Transverse colon (tissue), 4 donors: ENCODE measurements around the gene ORMDL2. TPM values are rescaled to one million over a fixed set of nuclear protein-coding genes. Genes with fewer than 3 reads are reported as not detected.

ENCODE experiments used
- DNase-seq: peaks from one replicate; pipeline ENCODE4 v3.0.0-alpha.2; 2019
- H3K27ac ChIP-seq, 4 donors: fragments of 200-600 bp; sonication (generic); 2 replicates each; pipeline ENCODE4 v1.5.1; 2016 to 2018; ENCODE audit warnings: inconsistent platforms in 4 of 4
- H3K27me3 ChIP-seq: fragments of 200-600 bp; sonication (generic); 2 replicates; pipeline ENCODE4 v1.5.1; 2017; ENCODE audit warnings: inconsistent platforms
- H3K36me3 ChIP-seq, 4 donors: fragments of 200-600 bp; sonication (generic); 2 replicates each; pipeline ENCODE4 v1.5.1; 2017 to 2019; ENCODE audit warnings: inconsistent platforms in 4 of 4
- H3K4me1 ChIP-seq, 4 donors: fragments of 200-600 bp; sonication (generic); 2 replicates each; pipeline ENCODE4 v1.5.1; 2017 to 2020; ENCODE audit warnings: inconsistent platforms in 4 of 4
- H3K4me3 ChIP-seq, 4 donors: fragments of 200-600 bp; sonication (generic); 1 replicate in 1 of 4; 2 replicates in 3 of 4; pipeline versions ENCODE4 v1.5.1 to v1.6.1; 2017 to 2019; ENCODE audit warnings: inconsistent platforms in 4 of 4
- H3K9me3 ChIP-seq, 2 donors: fragments of 200-600 bp; sonication (generic); 2 replicates each; pipeline ENCODE4 v1.5.1; 2017 to 2019; ENCODE audit warnings: inconsistent platforms in 2 of 2
- CTCF ChIP-seq, 5 experiments: fragments of 200-600 bp in 3 of 5; fragments of 450-650 bp in 2 of 5; sonication (generic) in 3 of 5; IDR thresholded peaks; 1 replicate in 2 of 5; 2 replicates in 3 of 5; pipeline ENCODE4 v1.5.1; 2016 to 2017; ENCODE audit warnings: antibody characterized with exemption in 5 of 5, inconsistent platforms in 3 of 5, mild to moderate bottlenecking in 2 of 5, moderate library complexity in 1 of 5
- EP300 ChIP-seq: sonication (generic); formaldehyde crosslinking; IDR thresholded peaks from one replicate; pipeline ENCODE4 v1.6.1; 2017; ENCODE audit warnings: antibody characterized with exemption, low read depth
- POLR2A ChIP-seq: fragments of 450-650 bp; IDR thresholded peaks from one replicate; pipeline ENCODE4 v1.6.1; 2016; ENCODE audit warnings: antibody characterized with exemption, mild to moderate bottlenecking, moderate library complexity
- POLR2AphosphoS5 ChIP-seq, 3 donors: sonication (generic); formaldehyde crosslinking; IDR thresholded peaks; one replicate each; pipeline ENCODE4 v1.6.1; 2016; ENCODE audit warnings: antibody characterized with exemption in 3 of 3
- WGBS, 2 donors: methylation state at CpG; one replicate each; pipeline ENCODE4 v1.1.5; 2018; ENCODE audit warnings: low coverage in 1 of 2; 5-methylcytosine and 5-hydroxymethylcytosine counted together
- in situ Hi-C, 4 donors: fragments of 200-750 bp; cut with MboI; loops; one replicate each; pipeline versions ENCODE4 v1.15.0 to v1.15.1; 2017; ENCODE audit warnings: low sequenced_read_pairs in 3 of 4, low pct_ligation_motif_present in 1 of 4, low pct_unique_long_range_greater_than_20kb in 1 of 4
- intact Hi-C: fragments of 100-400 bp; cut with DNase I; formaldehyde crosslinking; loops from one replicate; pipeline ENCODE4 v1.15.1; 2023; ENCODE audit warnings: low total_unique reads
- total RNA-seq, 4 donors: library from RNA; depleted of rRNA; stranded (reverse); fragments of >200 nt; gene quantifications; one replicate each; pipeline ENCODE4 v1.1.0, GENCODE V29; 2016

The ORMDL2 gene
- total RNA-seq, 4 donors from 2014 or later, result 3.7 to 40.3 (median 21.7) TPM

GRCh38 chr12:55818140-55818728, 393 bp downstream of the ORMDL2 start:
- intact Hi-C loops, result no loop called here
- peak overlapping the region; percentile 88 to 94 (median 90) for H3K27ac ChIP-seq

DNA sequence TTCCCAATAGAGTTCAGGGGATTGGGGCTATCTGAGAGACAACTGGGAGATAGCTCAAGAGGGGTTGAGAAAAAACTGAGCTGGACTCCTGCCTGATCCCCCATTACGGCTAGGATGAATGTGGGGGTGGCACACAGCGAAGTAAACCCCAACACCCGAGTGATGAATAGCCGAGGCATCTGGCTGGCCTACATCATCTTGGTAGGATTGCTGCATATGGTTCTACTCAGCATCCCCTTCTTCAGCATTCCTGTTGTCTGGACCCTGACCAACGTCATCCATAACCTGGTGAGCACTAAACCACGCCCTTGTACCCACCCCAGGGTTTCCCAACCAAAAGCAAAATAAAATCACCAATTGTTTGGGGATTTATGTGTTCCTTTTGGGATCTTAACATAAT, 1.0 kb downstream of the ORMDL2 start:
- intact Hi-C loops, result no loop called here

More at GRCh38 chr12:55818140-55818728, 393 bp downstream of the ORMDL2 start:
- in situ Hi-C loops, result loop anchor here (10.0 to 25.0 kb wide), 4 partner anchors 83 to 127 kb away; partner anchors contain the start of genes DGKA (in 2 of the 4) and PYM1 (in 1 of the 4)
- no peak for DNase-seq
- TF ChIP-seq EP300 (no peak), POLR2AphosphoS5 (IDR thresholded peaks at IDR 0.05) (no peak), POLR2A (no peak), CTCF (IDR thresholded peaks at IDR 0.05) (no peak)
- Histone ChIP-seq H3K4me3 (peak overlapping the region; percentile 59 to 87 (median 78)), H3K9me3 (no peaks in the 10 kb centered on the region), H3K36me3 (peaks cover 0 to 36% (median 13%) of the 10 kb centered on the region in 4 donors), H3K27me3 (no peaks in the 10 kb centered on the region), H3K4me1 (peaks cover 19 to 50% (median 29%) of the 10 kb centered on the region in 4 donors)
- WGBS, 2 donors, result 1 to 8% methylated on average over 2 to 17 of the region's 17 CpGs

GRCh38 chr12:55820679-55821078, 2.8 kb downstream of the ORMDL2 start:
- Histone ChIP-seq H3K27me3 (no peaks in the 10 kb centered on the region), H3K9me3 (no peaks in the 10 kb centered on the region), H3K36me3 (peaks cover 0 to 33% (median 13%) of the 10 kb centered on the region in 4 donors), H3K27ac (no peak overlapping the region), H3K4me1 (peaks cover 11 to 42% (median 26%) of the 10 kb centered on the region in 4 donors), H3K4me3 (no peak overlapping the region)
- intact Hi-C loops, result loop anchor here (10.0 kb wide), 1 partner anchor 76 kb away; the partner anchor contains the start of gene GDF11
- 83 to 90% methylated on average over 1 of the region's 1 CpG for WGBS, 2 donors
- in situ Hi-C loops, result loop anchor here in 1 of 4 donors (25.0 kb wide), 1 partner anchor 117 kb away; the partner anchor contains the start of genes DGKA and PYM1
- TF ChIP-seq CTCF (IDR thresholded peaks at IDR 0.05) (no peak), POLR2A (no peak), POLR2AphosphoS5 (IDR thresholded peaks at IDR 0.05) (no peak), EP300 (no peak)
- no peak for DNase-seq

More for the DNA sequence above, 1.0 kb downstream of the ORMDL2 start:
- peak overlapping the region; percentile 88 to 94 (median 90) for H3K27ac ChIP-seq
- H3K4me3 ChIP-seq, result peak overlapping the region in 2 of 4 donors; percentile 84 to 87
- H3K9me3 ChIP-seq, result no peaks in the 10 kb centered on the region
- TF ChIP-seq EP300 (no peak), POLR2AphosphoS5 (IDR thresholded peaks at IDR 0.05) (no peak), CTCF (IDR thresholded peaks at IDR 0.05) (no peak), POLR2A (no peak)
- H3K27me3 ChIP-seq, result no peaks in the 10 kb centered on the region
- no peak for DNase-seq
- H3K36me3 ChIP-seq, result peaks cover 0 to 33% (median 13%) of the 10 kb centered on the region in 4 donors
- WGBS, 2 donors, result 49 to 54% methylated on average over 3 to 6 of the region's 6 CpGs
- in situ Hi-C loops, result loop anchor here (10.0 to 25.0 kb wide), 4 partner anchors 84 to 126 kb away; partner anchors contain the start of genes DGKA (in 2 of the 4) and PYM1 (in 1 of the 4)
- H3K4me1 ChIP-seq, result peaks cover 19 to 49% (median 30%) of the 10 kb centered on the region in 4 donors

GRCh38 chr12:55822228-55822627, 4.4 kb downstream of the ORMDL2 start:
- intact Hi-C loops, result loop anchor here (10.0 kb wide), 1 partner anchor 77 kb away; the partner anchor contains the start of gene GDF11
- no peak overlapping the region for H3K4me3 ChIP-seq
- no peaks in the 10 kb centered on the region for H3K27me3 ChIP-seq
- H3K27ac ChIP-seq, result no peak overlapping the region
- H3K4me1 ChIP-seq, result peaks cover 0 to 43% (median 22%) of the 10 kb centered on the region in 4 donors
- DNase-seq, result no peak
- TF ChIP-seq POLR2A (no peak), CTCF (IDR thresholded peaks at IDR 0.05) (peak in 3 of 5 experiments; percentile 12 to 25 (median 18))
- in situ Hi-C loops, result loop anchor here in 1 of 4 donors (25.0 kb wide), 1 partner anchor 115 kb away; the partner anchor contains the start of genes DGKA and PYM1
- WGBS, 2 donors, result 31 to 38% methylated on average over 5 to 6 of the region's 6 CpGs
- H3K9me3 ChIP-seq, result no peaks in the 10 kb centered on the region
- peaks cover 0 to 33% (median 13%) of the 10 kb centered on the region in 4 donors for H3K36me3 ChIP-seq
